HG03521 (cell line): ENCODE data around the gene CARD18.

Experiments
- ATAC-seq: cut with Tn5 transposase; IDR thresholded peaks from one replicate; pipeline ENCODE4 v1.9.1; 2021; ENCODE audit warnings: mild to moderate bottlenecking, moderate library complexity; ENCODE audit not compliant: unreplicated experiment

Gene CARD18, protein sequence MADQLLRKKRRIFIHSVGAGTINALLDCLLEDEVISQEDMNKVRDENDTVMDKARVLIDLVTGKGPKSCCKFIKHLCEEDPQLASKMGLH

DNA sequence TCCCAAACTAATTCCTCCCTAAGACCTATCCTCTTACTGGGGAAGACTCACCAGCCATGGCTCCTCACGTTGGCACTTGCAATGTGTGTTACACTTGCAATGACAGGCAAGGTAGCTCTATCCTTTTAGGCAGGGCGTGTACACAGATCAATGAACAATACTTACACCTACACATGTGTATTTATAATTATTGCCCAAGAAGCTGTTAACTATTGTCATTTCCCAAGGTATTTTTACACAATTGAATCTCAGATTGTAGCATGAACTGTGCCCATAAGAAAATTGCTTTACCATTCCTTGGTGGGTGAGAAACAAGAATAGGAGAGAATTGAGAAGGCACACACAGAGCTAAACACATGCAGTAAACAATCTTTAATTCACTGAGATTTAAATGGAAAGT is at the start of gene CARD18:
CARD18 (minus strand) TSS at position 101 of the 400 bp plus-strand sequence; CDS start at position 58, 43 bp downstream.
- ATAC-seq: no peak

DNA sequence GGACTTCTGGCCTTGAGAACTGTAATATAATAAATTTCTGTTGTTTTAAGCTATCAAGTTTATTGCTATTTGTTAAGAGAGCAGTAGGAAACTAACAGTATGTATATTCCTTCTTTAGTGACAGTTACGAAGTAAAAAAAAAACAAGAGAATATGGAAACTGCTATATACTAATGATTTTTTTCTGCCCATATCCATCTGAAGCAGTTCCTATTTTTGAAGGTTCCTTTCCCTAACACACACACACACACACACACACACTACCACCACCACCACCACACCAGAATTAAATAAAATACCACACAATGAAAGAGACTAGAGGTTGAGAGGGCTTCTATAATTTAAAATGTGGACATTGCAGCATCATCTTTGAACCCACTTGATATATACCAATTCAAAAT is 44.4 kb upstream of the CARD18 start:
- no peak for ATAC-seq

DNA sequence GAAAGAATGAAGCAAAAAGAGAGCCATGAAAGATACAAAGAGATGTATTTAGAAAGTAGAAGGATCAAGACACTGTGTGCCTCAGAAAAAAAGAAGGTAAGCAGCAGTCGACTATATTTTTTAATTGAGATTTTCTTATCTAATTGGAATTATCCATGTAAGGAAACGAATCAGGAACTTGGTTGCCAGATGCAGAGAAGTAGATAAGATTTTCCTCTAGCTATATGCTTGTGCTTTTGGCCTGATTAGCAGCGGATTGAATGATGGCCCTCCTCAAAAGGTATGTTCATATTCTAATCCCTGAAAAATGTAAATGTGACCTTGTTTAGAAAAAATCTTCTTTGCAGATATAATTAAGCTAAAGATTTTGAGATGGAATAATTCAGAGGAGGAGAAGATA is 43.9 kb upstream of the CARD18 start:
- ATAC-seq: no peak

DNA sequence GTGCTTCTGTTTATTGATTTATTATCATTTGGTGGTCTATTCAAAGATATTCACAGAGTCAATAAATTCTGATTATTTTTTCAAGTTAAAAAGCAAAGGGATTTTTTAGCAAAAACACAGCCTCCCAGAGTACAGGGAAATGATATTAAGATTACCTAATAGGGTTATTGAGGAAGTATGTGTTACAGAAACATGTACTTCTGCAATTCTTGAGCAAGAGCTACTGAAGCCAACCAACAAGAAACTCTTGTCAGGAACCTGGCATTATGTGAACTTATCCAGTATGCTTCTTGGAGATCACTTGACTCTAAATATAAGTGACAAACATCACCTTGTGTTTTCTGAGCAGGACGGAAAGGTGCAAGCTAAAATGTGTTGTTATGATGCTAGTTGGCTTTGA is 42.0 kb upstream of the CARD18 start:
- no peak for ATAC-seq

DNA sequence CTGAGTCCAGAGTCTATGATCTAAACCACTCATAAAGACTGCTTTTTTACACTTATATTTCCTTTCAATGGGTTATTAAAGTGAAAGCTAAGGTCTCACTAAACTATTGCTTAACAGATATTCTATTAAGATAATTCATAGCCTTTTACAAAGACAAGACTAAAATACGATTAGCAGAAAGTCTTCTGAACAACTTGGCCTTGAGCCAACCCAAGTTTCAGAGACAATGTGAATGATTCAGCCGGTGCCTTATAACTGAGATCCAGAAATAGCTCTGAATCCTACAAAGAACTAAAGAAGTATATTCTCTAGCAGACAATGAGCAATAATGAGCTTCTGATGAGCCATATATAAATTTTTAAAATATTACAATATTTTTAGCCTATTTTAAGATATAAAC is 41.5 kb upstream of the CARD18 start:
- ATAC-seq: no peak

DNA sequence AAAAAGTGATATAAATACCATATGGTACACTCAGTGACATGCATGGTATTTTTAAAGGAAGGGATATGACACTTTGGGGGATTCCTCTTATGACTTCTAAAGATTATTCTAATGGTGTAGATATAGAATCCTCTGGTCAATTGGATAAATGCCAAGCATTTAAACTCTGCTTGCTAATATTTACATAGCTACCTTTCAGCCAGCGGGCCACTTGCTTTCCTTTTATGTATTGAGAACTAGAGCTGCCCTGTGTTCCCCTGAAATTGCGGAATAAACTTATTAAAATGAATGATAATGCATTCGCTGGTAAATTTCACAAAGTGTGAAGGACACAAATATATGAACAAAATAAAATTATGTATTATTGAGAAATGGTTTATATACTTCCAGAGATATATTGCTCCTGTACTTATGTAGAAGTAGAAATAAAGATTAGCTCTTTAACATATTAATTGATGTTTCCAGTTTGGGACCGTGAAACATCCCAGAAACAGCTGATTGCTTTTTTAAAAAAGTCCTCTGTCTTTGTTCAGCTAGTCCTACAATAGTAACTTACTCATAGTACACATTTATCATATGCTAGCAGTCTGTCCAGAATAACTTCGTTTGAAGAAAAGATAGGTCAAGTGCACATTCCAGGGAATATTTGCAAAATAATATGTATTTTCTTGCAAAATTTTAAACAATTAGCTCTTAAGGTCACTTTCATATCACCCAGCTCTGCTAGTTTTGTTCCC is 40.1 kb upstream of the CARD18 start:
- ATAC-seq: no peak

DNA sequence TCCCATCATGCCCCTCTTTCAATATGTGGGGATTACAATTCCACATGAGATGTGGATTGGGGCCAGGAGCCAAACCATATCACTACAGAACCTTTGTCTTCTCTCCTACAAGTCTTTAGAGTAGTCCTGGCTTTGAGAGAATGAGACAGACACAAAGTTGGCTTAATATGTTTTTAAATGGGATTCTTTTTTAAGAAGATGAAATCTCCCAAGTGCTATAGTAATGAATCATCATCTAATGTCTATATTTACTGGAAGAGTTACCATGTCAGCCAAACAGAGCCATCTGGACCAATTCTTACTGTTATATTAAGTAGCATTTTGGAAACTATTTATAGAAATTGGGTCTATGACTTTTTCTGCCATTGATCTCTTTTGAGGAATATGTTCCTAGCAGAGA is 38.1 kb upstream of the CARD18 start:
- ATAC-seq: no peak

DNA sequence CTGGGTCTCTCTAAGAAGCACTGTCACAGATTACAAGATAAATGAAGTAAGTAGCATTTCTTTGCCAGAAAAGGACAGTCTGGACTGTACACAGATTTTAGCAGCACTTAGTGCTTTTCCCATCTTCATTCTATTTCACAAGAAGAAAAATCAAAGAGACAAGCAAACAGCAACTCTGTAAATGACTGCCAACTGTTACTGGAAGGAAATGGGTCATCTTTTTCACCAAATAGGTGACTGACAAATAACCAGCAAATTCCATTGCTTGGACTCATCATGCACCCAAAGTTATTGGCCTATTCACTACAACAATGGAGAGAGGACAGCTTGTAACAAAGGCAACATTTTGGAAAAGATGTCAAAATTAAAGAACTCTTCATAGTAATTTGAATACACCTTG is 28.9 kb upstream of the CARD18 start:
- ATAC-seq: no peak

DNA sequence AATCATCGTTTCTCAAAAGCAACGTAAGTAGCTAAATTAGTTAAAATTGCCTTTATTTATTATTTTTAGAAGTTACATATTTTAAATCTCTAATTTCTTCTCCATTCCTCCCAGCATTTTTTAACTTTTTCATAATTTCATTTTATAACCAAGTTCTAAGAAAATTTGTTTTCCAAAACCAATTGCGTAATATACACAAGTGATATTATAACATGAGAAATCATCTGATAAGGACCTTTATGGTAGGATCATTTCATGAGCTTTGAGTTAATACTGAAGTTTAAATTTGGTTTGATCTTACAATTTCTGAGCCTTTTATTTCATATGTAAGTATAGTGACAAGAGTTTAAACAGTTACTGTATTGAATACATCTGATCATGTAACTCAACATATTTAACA is 27.7 kb upstream of the CARD18 start:
- ATAC-seq: no peak

DNA sequence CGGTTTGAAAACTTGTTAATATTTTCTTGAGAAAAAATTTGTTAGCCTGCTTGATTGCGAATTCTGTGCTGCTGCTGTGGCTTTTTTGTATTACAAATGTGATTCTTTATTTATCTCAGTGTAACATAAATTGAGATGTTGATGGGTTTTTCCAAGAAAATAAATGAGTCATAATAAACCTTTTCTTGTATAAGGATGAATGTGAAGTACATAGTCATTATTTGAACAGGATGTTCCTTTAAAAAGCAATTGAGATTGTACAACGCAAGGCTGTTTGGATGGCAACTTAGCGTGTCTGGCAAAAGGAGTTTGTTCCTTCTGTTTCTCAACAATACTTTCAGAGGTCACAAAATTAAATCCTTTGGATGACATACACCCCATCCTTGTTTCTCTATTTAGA is 24.6 kb upstream of the CARD18 start:
- no peak for ATAC-seq

DNA sequence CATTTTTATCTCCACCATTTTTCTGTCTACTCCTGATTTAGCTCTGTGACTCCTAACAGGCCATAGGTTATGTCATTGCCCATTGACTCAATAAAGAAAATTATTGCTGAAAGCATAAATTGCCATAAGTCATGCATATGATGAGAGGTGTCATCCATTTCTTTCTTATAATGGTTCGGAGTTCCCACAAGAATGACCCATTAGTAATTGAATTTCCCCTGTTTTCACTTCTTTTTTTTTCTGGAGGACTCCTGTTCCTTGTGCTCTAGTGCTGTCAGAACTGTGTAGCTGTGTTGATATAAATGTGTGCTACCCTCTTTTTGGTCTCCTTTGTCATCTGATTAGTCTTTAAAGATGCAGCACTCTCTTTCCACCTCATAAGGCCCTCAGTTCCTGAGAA is 22.9 kb upstream of the CARD18 start:
- no peak for ATAC-seq

DNA sequence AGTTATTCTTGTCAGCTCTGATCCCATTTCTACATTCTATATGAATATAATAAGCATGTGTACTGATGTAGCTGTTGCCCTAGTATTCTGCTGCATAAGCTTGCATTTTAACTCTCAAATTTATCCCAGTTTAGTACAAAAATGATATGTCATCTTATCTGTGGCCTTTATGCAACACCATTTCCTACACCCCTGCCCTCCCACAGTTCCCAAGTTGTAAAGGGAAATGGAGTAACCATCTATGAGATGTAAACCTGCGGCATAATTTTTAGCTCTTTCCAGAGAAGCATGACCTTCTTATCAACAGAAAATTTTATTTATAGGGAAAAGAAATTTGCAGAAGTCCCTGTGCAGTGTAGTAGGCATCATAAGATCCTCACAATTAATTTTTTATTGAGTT is 18.9 kb upstream of the CARD18 start:
- no peak for ATAC-seq

DNA sequence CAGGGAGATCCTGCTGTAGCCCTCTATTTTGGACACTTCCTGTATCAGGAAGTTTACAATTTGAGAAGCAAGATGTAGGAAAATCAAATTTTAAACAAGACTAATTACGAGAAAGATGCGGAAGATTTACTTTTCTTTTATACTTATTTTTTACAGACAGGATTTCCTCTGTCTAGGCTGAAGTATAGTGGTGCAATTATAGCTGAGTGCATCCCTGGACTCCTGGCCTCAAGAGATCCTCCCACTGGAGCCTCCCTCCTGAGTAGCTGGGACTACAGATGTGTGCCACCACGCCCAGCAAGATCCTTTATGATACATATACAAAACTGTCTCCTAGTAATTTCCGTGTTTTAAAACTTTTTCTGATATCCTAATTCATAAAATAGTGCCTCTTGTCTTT is 17.2 kb upstream of the CARD18 start:
- no peak for ATAC-seq

DNA sequence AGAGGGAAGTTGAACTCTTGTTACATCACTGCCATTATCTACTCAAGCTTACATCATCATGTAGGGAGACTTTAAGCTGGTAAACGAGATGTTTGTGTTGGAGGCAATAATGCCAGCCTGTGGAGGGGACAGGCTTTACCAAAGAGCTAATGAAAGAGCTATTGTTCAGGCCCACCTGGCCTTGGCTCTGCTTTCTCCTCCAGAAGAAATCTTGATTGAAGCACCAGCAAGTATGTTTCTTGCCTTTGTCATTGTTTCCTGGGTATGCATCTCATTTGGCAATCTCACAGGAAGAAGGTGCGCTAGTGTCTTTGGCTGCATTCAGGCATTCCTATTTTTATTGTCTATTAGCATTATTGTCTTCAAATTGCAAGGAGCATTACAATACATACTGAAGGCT is 16.7 kb upstream of the CARD18 start:
- ATAC-seq: no peak

DNA sequence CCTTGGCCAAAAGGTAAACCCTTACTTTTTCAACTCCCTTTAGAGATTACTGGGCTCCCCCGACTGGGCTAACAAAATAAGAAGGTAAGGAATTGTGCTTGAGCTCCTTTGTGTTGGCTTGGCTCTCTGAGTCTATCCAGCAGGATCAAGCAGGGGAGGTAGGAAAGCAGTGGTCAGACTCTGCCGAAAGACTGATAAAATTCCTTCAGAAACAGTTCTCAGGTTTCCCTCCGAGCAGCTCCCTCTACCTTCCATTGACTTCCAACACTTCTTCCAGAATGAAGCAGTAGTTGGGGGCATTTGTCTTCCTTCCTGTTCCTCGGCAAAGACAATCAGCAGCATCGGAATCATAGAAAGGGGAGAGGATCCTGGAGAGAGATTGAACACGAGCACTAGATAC is 16.1 kb upstream of the CARD18 start:
- no peak for ATAC-seq

DNA sequence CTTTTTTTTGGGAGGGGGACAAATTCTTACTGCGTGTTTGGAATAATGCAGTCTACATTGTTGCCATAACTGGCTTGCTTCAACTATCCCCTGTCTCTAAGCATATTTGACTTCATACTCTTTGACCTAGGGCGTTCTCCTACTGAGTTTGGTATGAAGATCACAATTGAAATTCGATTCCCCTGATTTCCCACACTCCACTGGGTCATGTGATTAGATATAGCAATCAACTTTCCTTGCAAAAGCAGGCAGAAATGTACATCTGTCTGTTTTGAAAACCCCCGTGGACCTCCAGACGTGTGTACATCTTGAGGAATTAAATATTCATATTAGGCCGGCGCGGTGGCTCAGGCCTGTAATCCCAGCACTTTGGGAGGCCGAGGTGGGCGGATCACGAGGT is 13.8 kb upstream of the CARD18 start:
- ATAC-seq: no peak

DNA sequence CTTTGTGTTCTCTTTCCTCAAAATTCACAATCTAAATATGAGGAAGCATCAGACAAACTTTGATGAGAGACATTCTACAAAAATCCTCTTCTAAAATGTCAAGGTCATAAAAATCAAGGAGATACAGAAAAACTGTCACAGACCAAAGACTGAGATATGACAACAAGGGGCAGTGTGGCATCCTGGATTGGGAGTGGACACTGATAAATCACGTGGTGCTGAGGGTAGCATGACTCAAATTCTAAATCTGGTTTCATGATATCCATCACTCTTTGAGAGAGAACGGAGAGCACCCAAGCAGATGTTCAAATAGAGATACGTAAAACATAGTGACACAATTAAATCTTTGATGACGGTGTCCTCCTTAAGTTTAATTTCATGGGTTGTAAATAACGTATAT is 13.0 kb upstream of the CARD18 start:
- ATAC-seq: no peak

DNA sequence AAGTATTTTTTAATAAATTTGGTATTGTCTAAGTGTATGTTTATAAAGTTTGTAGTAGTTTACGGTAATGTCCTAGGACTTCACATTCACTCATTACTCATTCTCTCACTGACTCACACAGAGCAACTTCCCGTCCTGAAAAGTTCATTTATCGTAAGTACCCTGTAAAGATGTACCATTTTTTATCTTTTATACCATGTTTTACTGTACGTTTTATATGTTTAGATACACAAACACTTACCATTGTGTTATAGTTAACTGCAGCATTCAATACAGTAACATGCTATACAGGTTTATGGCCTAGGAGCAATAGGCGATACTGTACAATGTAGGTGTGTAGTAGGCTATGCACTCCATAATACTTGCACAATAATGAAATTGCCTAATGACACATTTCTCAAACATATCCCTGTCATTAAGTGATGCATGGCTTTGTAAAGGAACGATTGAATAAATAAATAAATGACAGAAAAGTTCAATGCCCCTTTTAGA is 12.5 kb upstream of the CARD18 start:
- ATAC-seq: no peak

DNA sequence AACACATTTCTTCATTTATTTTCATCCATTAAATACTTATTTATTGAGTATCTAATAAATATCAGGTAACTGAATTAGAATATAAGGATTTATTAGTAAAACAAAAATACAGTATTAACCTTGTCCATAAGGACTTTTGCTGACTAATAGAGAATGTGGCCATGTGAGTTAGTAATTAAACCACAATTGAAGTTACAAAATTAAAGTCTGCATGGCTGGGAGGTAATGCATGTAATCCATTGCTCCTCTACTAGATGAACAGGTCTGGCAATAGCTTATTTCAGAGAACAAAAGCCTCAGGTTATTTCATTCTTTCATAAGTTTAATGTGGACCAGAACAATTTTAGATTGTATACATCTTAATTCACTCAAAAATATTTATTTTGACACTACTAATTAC is 9.9 kb upstream of the CARD18 start:
- ATAC-seq: no peak

DNA sequence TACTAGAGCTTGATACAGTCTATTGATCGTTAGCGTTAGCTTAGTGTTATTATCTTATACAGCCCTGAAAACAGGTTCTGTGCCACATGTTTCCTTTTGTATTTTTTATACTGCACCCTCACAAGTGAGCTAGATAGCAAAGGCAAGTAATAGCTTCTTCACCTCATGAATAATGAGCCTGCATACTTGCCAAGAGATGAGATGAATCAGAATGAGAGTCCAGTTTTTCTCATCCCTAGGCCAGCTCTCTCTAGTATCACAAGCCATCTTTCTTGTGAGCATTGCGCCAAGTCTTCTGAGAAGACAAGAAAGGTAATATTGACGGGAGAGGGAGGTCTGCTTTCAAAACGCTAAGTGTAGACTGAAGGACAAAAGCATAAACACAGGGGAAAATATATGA is 8.7 kb upstream of the CARD18 start:
- no peak for ATAC-seq

DNA sequence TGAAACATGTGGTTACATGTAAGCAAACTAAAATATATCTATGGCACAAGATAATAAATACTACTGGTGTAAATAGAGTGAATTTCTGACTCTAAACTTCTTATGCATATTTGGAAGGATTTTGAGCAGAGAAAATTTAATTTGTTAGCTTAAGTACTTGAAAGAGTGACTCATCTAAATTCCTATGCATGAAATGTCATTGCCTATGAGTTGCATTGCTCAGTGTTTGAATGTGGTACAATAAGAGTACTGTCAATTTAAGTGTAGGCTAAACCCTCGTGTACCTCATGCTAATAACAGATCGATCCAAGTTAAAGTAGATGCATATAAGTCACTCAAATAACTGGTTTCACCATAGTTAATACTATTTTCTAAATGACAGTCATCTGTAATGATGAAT is 5.3 kb upstream of the CARD18 start:
- ATAC-seq: no peak

DNA sequence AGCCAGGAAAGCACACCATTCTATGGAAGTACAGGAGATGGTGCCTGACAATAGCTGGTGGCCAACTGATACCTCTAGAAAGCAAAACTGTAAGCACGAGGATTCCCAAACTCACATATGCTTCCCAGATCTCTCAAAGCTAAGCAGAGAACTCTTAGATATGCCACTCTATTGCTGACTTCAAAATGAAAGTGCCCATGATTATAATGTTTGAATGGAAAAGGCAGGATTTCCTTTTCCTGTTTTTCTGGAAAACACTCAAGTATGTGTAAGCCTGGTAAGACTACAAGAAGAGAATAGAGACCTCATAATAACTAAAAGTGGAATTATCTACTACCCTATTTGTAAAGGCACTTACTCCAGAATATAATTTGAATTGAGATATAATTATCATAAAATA is 2.6 kb upstream of the CARD18 start:
- no peak for ATAC-seq

DNA sequence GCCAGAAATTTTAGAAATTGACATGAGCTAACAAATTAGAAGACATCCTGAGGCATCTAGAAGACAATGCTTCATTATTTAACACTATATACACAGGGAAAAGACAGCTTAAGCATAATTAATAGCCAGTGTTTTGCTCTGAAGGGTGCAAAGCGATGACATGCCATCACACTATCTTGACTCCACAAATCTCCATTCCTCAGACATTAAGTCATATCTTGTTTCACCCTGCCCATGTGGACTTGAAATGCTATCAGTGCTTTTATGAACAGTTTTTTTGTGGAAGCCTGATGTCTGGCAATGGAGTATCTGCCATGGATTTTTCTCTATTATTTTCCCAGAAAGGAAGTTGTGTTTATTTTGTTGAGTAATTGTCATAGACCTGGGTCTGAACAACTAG is 2.3 kb downstream of the CARD18 start:
- ATAC-seq: no peak
